H9 (cell line): ENCODE measurements around the gene CHD6. TPM values are rescaled to one million over a fixed set of nuclear protein-coding genes. Genes with fewer than 3 reads are reported as not detected.

ENCODE experiments used
- DNase-seq: peaks from one replicate; pipeline ENCODE4 v3.0.0-alpha.2; 2017
- H2AFZ ChIP-seq: one replicate; pipeline ENCODE4 v1.6.1; 2013; ENCODE audit warnings: mild to moderate bottlenecking, low read length, control low read depth, moderate library complexity
- H2AK5ac ChIP-seq: 2 replicates; pipeline ENCODE4 v1.6.1; 2013; ENCODE audit warnings: low read length, control low read depth, mixed read lengths; ENCODE audit not compliant: insufficient read length
- H2BK120ac ChIP-seq: one replicate; pipeline ENCODE4 v1.6.1; 2013; ENCODE audit warnings: low read depth, mild to moderate bottlenecking, low read length, control low read depth, inconsistent platforms; ENCODE audit not compliant: poor library complexity, severe bottlenecking
- H2BK12ac ChIP-seq: 2 replicates; pipeline ENCODE4 v1.6.1; 2013; ENCODE audit warnings: low read length, control low read depth, mixed read lengths, low read depth; ENCODE audit not compliant: insufficient read length
- H2BK15ac ChIP-seq: 2 replicates; pipeline ENCODE4 v1.6.1; 2013; ENCODE audit warnings: low read depth, low read length, control low read depth
- H2BK20ac ChIP-seq: one replicate; pipeline ENCODE4 v1.6.1; 2013; ENCODE audit warnings: low read depth, mild to moderate bottlenecking, low read length, control low read depth, inconsistent platforms; ENCODE audit not compliant: poor library complexity, severe bottlenecking
- H2BK5ac ChIP-seq: 2 replicates; pipeline ENCODE4 v1.6.1; 2013; ENCODE audit warnings: low read length, control low read depth, mixed read lengths; ENCODE audit not compliant: insufficient read length
- H3K14ac ChIP-seq: 2 replicates; pipeline ENCODE4 v1.6.1; 2013; ENCODE audit warnings: low read length, control low read depth; ENCODE audit not compliant: insufficient read depth
- H3K18ac ChIP-seq: 2 replicates; pipeline ENCODE4 v1.6.1; 2013; ENCODE audit warnings: low read depth, mild to moderate bottlenecking, mixed read lengths, low read length, control low read depth; ENCODE audit not compliant: insufficient read length
- H3K23ac ChIP-seq: 2 replicates; pipeline ENCODE4 v1.6.1; 2013; ENCODE audit warnings: low read length, control low read depth, mixed read lengths, low read depth; ENCODE audit not compliant: insufficient read length
- H3K23me2 ChIP-seq: 2 replicates; pipeline ENCODE4 v1.6.1; 2013; ENCODE audit warnings: low read depth, mild to moderate bottlenecking, mixed read lengths, low read length, control low read depth; ENCODE audit not compliant: insufficient read length, poor library complexity, severe bottlenecking
- H3K27ac ChIP-seq: 2 replicates; pipeline ENCODE4 v1.5.1; 2013; ENCODE audit warnings: low read length, control low read depth, mixed read lengths, low read depth; ENCODE audit not compliant: insufficient read length
- H3K27me3 ChIP-seq: 2 replicates; pipeline ENCODE4 v1.6.1; 2013; ENCODE audit warnings: low read length, control low read depth, inconsistent platforms; ENCODE audit not compliant: insufficient read depth
- H3K4ac ChIP-seq: 2 replicates; pipeline ENCODE4 v1.6.1; 2013; ENCODE audit warnings: low read depth, mild to moderate bottlenecking, control low read depth, inconsistent platforms, low read length, moderate library complexity
- H3K4me1 ChIP-seq: 2 replicates; pipeline ENCODE4 v1.6.1; 2013; ENCODE audit warnings: low read length, control low read depth, inconsistent platforms; ENCODE audit not compliant: insufficient read depth
- H3K4me2 ChIP-seq: 2 replicates; pipeline ENCODE4 v1.6.1; 2013; ENCODE audit warnings: low read length, control low read depth, mixed read lengths; ENCODE audit not compliant: insufficient read length, insufficient read depth
- H3K56ac ChIP-seq: 2 replicates; pipeline ENCODE4 v1.6.1; 2013; ENCODE audit warnings: low read depth, mild to moderate bottlenecking, mixed read lengths, low read length, control low read depth; ENCODE audit not compliant: insufficient read length
- H3K79me1 ChIP-seq: 2 replicates; pipeline ENCODE4 v1.6.1; 2013; ENCODE audit warnings: low read depth, mild to moderate bottlenecking, moderate library complexity, low read length, control low read depth, inconsistent platforms; ENCODE audit not compliant: insufficient read depth, poor library complexity, severe bottlenecking
- H3K79me2 ChIP-seq: 2 replicates; pipeline ENCODE4 v1.6.1; 2013; ENCODE audit warnings: low read length, control low read depth, inconsistent platforms; ENCODE audit not compliant: insufficient read depth
- H3K9ac ChIP-seq: 2 replicates; pipeline ENCODE4 v1.6.1; 2013; ENCODE audit warnings: low read length, control low read depth, mixed read lengths; ENCODE audit not compliant: insufficient read length; ENCODE audit errors: extremely low read depth
- H3K9me3 ChIP-seq: one replicate; pipeline ENCODE4 v1.6.1; 2013; ENCODE audit warnings: low read depth, low read length, inconsistent platforms; ENCODE audit not compliant: control insufficient read depth
- H3T11ph ChIP-seq: one replicate; pipeline ENCODE4 v1.6.1; 2013; ENCODE audit warnings: mild to moderate bottlenecking, low read length, control low read depth, inconsistent platforms
- H4K20me1 ChIP-seq: one replicate; pipeline ENCODE4 v1.6.1; 2013; ENCODE audit not compliant: control insufficient read depth, insufficient read length, insufficient read depth
- H4K5ac ChIP-seq: 2 replicates; pipeline ENCODE4 v1.6.1; 2013; ENCODE audit warnings: low read depth, mild to moderate bottlenecking, mixed read lengths, low read length, control low read depth; ENCODE audit not compliant: insufficient read length
- H4K8ac ChIP-seq: replicated peaks from 2 replicates; pipeline ENCODE4 v1.6.1; 2013; ENCODE audit warnings: low read length, control low read depth, mixed read lengths, low read depth; ENCODE audit not compliant: insufficient read length
- H4K91ac ChIP-seq: 2 replicates; pipeline ENCODE4 v1.6.1; 2013; ENCODE audit warnings: low read depth, mild to moderate bottlenecking, moderate library complexity, mixed read lengths, low read length, control low read depth; ENCODE audit not compliant: insufficient read length
- H3K27ac Mint-ChIP-seq, 3 experiments: 2 replicates in 2 of 3; 3 replicates in 1 of 3; pipeline ENCODE4 v1.8.0; 2020 to 2021; ENCODE audit warnings: mixed read lengths in 3 of 3, mild to moderate bottlenecking in 1 of 3, moderate library complexity in 1 of 3
- H3K27me3 Mint-ChIP-seq: 2 replicates; pipeline ENCODE4 v1.8.0; 2021; ENCODE audit warnings: low read depth, mild to moderate bottlenecking, moderate library complexity, mixed read lengths
- H3K36me3 Mint-ChIP-seq, 3 experiments: 2 replicates in 2 of 3; 3 replicates in 1 of 3; pipeline ENCODE4 v1.8.0; 2020 to 2021; ENCODE audit warnings: low read depth in 3 of 3, mixed read lengths in 3 of 3; ENCODE audit not compliant: insufficient read depth in 1 of 3
- H3K4me1 Mint-ChIP-seq, 2 experiments: 2 replicates each; pipeline ENCODE4 v1.8.0; 2020; ENCODE audit warnings: mixed read lengths in 2 of 2
- H3K4me3 Mint-ChIP-seq, 2 experiments: 2 replicates in 1 of 2; 3 replicates in 1 of 2; pipeline ENCODE4 v1.8.0; 2020 to 2021; ENCODE audit warnings: mild to moderate bottlenecking in 2 of 2, mixed read lengths in 2 of 2, moderate library complexity in 1 of 2
- H3K9me3 Mint-ChIP-seq, 2 experiments: 2 replicates in 1 of 2; 3 replicates in 1 of 2; pipeline ENCODE4 v1.8.0; 2020; ENCODE audit warnings: mild to moderate bottlenecking in 2 of 2, mixed read lengths in 2 of 2, moderate library complexity in 1 of 2
- WGBS: extraction: QIAGEN DNeasy Blood & Tissue Kit; methylation state at CpG from one replicate; pipeline ENCODE4 v1.1.7; 2013; ENCODE audit warnings: missing lambda C conversion rate, low lambda C conversion rate, mixed read lengths; ENCODE audit not compliant: insufficient read length; ENCODE audit errors: extremely low coverage; 5-methylcytosine and 5-hydroxymethylcytosine counted together
- total RNA-seq: library from RNA; stranded (reverse); gene quantifications from 2 replicates; pipeline ENCODE4 v1.2.1, GENCODE V29; 2021
- TF ChIP-seq, protein P1 (sequence below): fragments of 200-600 bp; sonication (generic); conservative IDR thresholded peaks from 3 replicates; pipeline ENCODE4 v1.8.0; 2021; ENCODE audit warnings: antibody characterized with exemption, mild to moderate bottlenecking

The CHD6 gene
- total RNA-seq, 1 experiment from 2014 or later, result 51.5 TPM

DNA sequence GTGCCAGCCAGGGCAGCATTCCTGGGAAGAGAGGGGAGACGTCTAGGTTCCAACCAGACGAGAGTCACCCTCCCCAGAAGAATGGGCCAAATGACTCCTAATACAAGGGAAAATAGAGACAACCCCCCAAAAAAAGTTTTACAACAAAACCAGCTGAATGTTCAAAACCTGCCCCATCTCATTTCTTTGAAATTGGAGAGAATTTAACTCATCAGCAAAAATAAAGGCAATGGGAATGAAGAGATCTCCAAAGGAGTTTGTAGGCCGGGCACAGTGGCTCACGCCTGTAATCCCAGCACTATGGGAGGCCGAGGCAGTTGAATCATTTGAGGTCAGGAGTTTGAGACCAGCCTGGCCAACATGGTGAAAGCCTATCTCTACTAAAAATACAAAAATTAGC, 241.8 kb downstream of the CHD6 start:
- Mint-ChIP-seq H3K36me3 (peaks cover 0 to 5% (median 1%) of the 10 kb centered on the region in 3 experiments; a peak in 3 of 7 replicates), H3K4me3 (no peak overlapping the region), H3K27ac (no peak overlapping the region), H3K27me3 (peaks cover 24% of the 10 kb centered on the region), H3K9me3 (peaks cover 2 to 9% of the 10 kb centered on the region in 2 experiments), H3K4me1 (peaks cover 12 to 16% of the 10 kb centered on the region in 2 experiments)
- no peaks in the 10 kb centered on the region for H3K23me2 ChIP-seq
- H2BK20ac ChIP-seq, result no peak overlapping the region
- no peak overlapping the region for H3K18ac ChIP-seq
- no peak overlapping the region for H4K8ac ChIP-seq
- no peak overlapping the region for H3K9ac ChIP-seq
- H2BK15ac ChIP-seq, result no peak overlapping the region
- H2BK12ac ChIP-seq, result no peak overlapping the region
- no peak overlapping the region for H3T11ph ChIP-seq
- no peak overlapping the region for H2BK120ac ChIP-seq
- TF ChIP-seq, protein P1, sequence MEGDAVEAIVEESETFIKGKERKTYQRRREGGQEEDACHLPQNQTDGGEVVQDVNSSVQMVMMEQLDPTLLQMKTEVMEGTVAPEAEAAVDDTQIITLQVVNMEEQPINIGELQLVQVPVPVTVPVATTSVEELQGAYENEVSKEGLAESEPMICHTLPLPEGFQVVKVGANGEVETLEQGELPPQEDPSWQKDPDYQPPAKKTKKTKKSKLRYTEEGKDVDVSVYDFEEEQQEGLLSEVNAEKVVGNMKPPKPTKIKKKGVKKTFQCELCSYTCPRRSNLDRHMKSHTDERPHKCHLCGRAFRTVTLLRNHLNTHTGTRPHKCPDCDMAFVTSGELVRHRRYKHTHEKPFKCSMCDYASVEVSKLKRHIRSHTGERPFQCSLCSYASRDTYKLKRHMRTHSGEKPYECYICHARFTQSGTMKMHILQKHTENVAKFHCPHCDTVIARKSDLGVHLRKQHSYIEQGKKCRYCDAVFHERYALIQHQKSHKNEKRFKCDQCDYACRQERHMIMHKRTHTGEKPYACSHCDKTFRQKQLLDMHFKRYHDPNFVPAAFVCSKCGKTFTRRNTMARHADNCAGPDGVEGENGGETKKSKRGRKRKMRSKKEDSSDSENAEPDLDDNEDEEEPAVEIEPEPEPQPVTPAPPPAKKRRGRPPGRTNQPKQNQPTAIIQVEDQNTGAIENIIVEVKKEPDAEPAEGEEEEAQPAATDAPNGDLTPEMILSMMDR, result no peak
- H3K4me2 ChIP-seq, result no peak overlapping the region
- no peaks in the 10 kb centered on the region for H3K4me1 ChIP-seq
- H2BK5ac ChIP-seq, result no peak overlapping the region
- no CpG with 5 or more reads among the region's 5 CpGs for WGBS
- H3K14ac ChIP-seq, result no peak overlapping the region
- no peak overlapping the region for H3K23ac ChIP-seq
- H3K79me2 ChIP-seq, result no peaks in the 10 kb centered on the region
- peaks cover under 1% of the 10 kb centered on the region for H3K9me3 ChIP-seq
- H3K56ac ChIP-seq, result no peak overlapping the region
- no peak overlapping the region for H2AFZ ChIP-seq
- no peaks in the 10 kb centered on the region for H3K27me3 ChIP-seq
- no peak for DNase-seq
- no peak overlapping the region for H4K5ac ChIP-seq
- H3K27ac ChIP-seq, result no peak overlapping the region
- H3K4ac ChIP-seq, result no peak overlapping the region
- H4K20me1 ChIP-seq, result no peaks in the 10 kb centered on the region
- no peaks in the 10 kb centered on the region for H3K79me1 ChIP-seq
- H2AK5ac ChIP-seq, result no peak overlapping the region
- no peak overlapping the region for H4K91ac ChIP-seq
